HepG2 (cell line): Measurements from ENCODE around the gene INF2. TPM values are rescaled to one million over a fixed set of nuclear protein-coding genes. Genes with fewer than 3 reads are reported as not detected.

ENCODE experiments used
- ATAC-seq: fragments of 200-7000 bp; cut with Tn5 transposase; 3 replicates; pipeline ENCODE4 v1.9.1; 2020; ENCODE audit warnings: mild to moderate bottlenecking, moderate library complexity
- BruUV-seq: library from RNA; stranded (reverse); fragments of 400-500 nt; replicated peaks from 2 replicates; lab custom pipeline; 2021; lab: Mats Ljungman, UMichigan
- CTCF ChIA-PET: fragments of 300-600 bp; formaldehyde crosslinking; extraction: SDS; loops from one replicate; lab custom pipeline; 2021; ENCODE audit warnings: low total read pairs, inconsistent platforms, low intra/inter-chr PET ratio; lab: Yijun Ruan, JAX
- POLR2A ChIA-PET: fragments of 350-600 bp; sonication (Branson Sonifier 250); formaldehyde crosslinking; loops from one replicate; lab custom pipeline; 2020; ENCODE audit warnings: antibody characterized with exemption, inconsistent platforms; lab: Yijun Ruan, JAX
- DNase-seq: peaks from one replicate; pipeline ENCODE4 v3.0.0-alpha.2; 2015; ENCODE audit warnings: low spot score
- FAIRE-seq: peaks from 3 replicates; lab custom pipeline; 2011; peaks lifted over from hg19 to GRCh38; lab: Jason Lieb, UNC
- H2AFZ ChIP-seq: one replicate; pipeline ENCODE4 v1.6.1; 2011; ENCODE audit warnings: low read length, inconsistent platforms
- H3K27ac ChIP-seq: fragments of 300-600 bp; 3 replicates; pipeline ENCODE4 v1.8.0; 2011; ENCODE audit warnings: mixed run types, mild to moderate bottlenecking, mixed read lengths, low read length, inconsistent platforms; ENCODE audit not compliant: insufficient read depth; ENCODE audit errors: extremely low read length
- H3K27me3 ChIP-seq, 2 experiments: fragments of 200-600 bp in 1 of 2; 2 replicates in 1 of 2; 3 replicates in 1 of 2; pipeline versions ENCODE4 v1.6.0 to v1.8.0; 2011; ENCODE audit warnings: low read length in 2 of 2, mild to moderate bottlenecking in 2 of 2, moderate library complexity in 2 of 2, inconsistent platforms in 1 of 2; ENCODE audit not compliant: insufficient read depth in 2 of 2, control insufficient read depth in 1 of 2
- H3K36me3 ChIP-seq, 2 experiments: fragments of 200-600 bp in 1 of 2; replicated peaks in 1 of 2; 2 replicates in 1 of 2; 3 replicates in 1 of 2; pipeline versions ENCODE4 v1.5.1 to v1.8.0; 2011; ENCODE audit warnings: low read length in 2 of 2, inconsistent platforms in 1 of 2; ENCODE audit not compliant: insufficient read depth in 2 of 2, control insufficient read depth in 1 of 2
- H3K4me1 ChIP-seq: 2 replicates; pipeline ENCODE4 v1.5.1; 2012; ENCODE audit warnings: low read length, inconsistent platforms; ENCODE audit not compliant: insufficient read depth
- H3K4me2 ChIP-seq: 2 replicates; pipeline ENCODE4 v1.6.0; 2011; ENCODE audit warnings: low read depth, low read length, inconsistent platforms
- H3K4me3 ChIP-seq, 3 experiments: fragments of 200-600 bp in 1 of 3; sonication (generic), shearing (Covaris generic) in 1 of 3; replicated peaks in 1 of 3; 2 replicates each; pipeline ENCODE4 v1.5.1; 2011 to 2016; ENCODE audit warnings: low read length in 3 of 3, inconsistent platforms in 2 of 3, low read depth in 2 of 3, mild to moderate bottlenecking in 2 of 3, control low read depth in 1 of 3, mixed read lengths in 1 of 3; ENCODE audit not compliant: insufficient read depth in 1 of 3
- H3K79me2 ChIP-seq: one replicate; pipeline ENCODE4 v1.6.1; 2011; ENCODE audit warnings: low read length, inconsistent platforms; ENCODE audit not compliant: insufficient read depth
- H3K9ac ChIP-seq: 2 replicates; pipeline ENCODE4 v1.6.0; 2011; ENCODE audit warnings: mild to moderate bottlenecking, low read depth, low read length, inconsistent platforms; ENCODE audit not compliant: insufficient read depth
- H3K9me3 ChIP-seq: 2 replicates; pipeline ENCODE4 v1.5.1; 2012; ENCODE audit warnings: mild to moderate bottlenecking, low read length
- H4K20me1 ChIP-seq: 2 replicates; pipeline ENCODE4 v1.6.0; 2011; ENCODE audit warnings: inconsistent platforms, mild to moderate bottlenecking, low read length, moderate library complexity; ENCODE audit not compliant: insufficient read depth
- CHD4 ChIP-seq: fragments of 200-600 bp; sonication (generic); IDR thresholded peaks from 2 replicates; pipeline ENCODE4 v1.7.0; 2017; ENCODE audit warnings: mild to moderate bottlenecking, low read length, borderline replicate concordance
- HOXA5 ChIP-seq: sonication (generic); formaldehyde crosslinking; IDR thresholded peaks from 2 replicates; pipeline ENCODE4 v1.4.0; 2020; ENCODE audit warnings: missing genetic modification reagents
- IKZF1 ChIP-seq: fragments of 450-650 bp; IDR thresholded peaks from 2 replicates; pipeline ENCODE4 v1.7.1; 2016
- KAT7 ChIP-seq: IDR thresholded peaks from 2 replicates; pipeline ENCODE4 v1.6.1; 2018; ENCODE audit warnings: borderline replicate concordance, missing compliant biosample characterization
- PHF8 ChIP-seq: sonication (generic); formaldehyde crosslinking; IDR thresholded peaks from 2 replicates; pipeline ENCODE4 v1.5.0; 2020; ENCODE audit warnings: missing genetic modification reagents
- ZFP62 ChIP-seq: sonication (generic); formaldehyde crosslinking; IDR thresholded peaks from 2 replicates; pipeline ENCODE4 v1.4.0; 2020; ENCODE audit warnings: missing genetic modification reagents
- ZNF678 ChIP-seq: sonication (generic); formaldehyde crosslinking; IDR thresholded peaks from 2 replicates; pipeline ENCODE4 v1.4.0; 2020; ENCODE audit warnings: mild to moderate bottlenecking, missing genetic modification reagents
- ZNF766 ChIP-seq: sonication (generic); formaldehyde crosslinking; IDR thresholded peaks from 2 replicates; pipeline ENCODE4 v1.5.0; 2020; ENCODE audit warnings: missing genetic modification reagents, borderline replicate concordance
- ZNF883 ChIP-seq: sonication (generic); formaldehyde crosslinking; IDR thresholded peaks from 2 replicates; pipeline ENCODE4 v1.5.1; 2020; ENCODE audit warnings: mild to moderate bottlenecking, missing genetic modification reagents; ENCODE audit errors: not compliant biosample characterization
- WGBS: methylation state at CpG from one replicate; pipeline ENCODE4 v1.1.6; 2017; ENCODE audit warnings: low lambda C conversion rate; 5-methylcytosine and 5-hydroxymethylcytosine counted together
- in situ Hi-C: cut with HindIII; loops from 2 replicates; pipeline ENCODE4 v1.10.0; 2017; ENCODE audit warnings: low pct_unique_long_range_greater_than_20kb; ENCODE audit not compliant: extremely low pct_ligation_motif_present
- intact Hi-C: fragments of 100-400 bp; cut with micrococcal nuclease; formaldehyde crosslinking; loops from one replicate; pipeline ENCODE4 v1.10.0; 2022; ENCODE audit not compliant: unreplicated experiment
- polyA plus RNA-seq, 8 experiments: library from polyadenylated mRNA; depleted of rRNA in 3 of 8; stranded (reverse) in 7 of 8; unstranded in 1 of 8; fragments of >200 nt; fragmentation: Illumina TruSeq in 4 of 8; extraction: Trizol in 4 of 8; gene quantifications; 2 replicates each; pipeline versions ENCODE4 v1.2.1 to v1.2.3, GENCODE V29; 2011 to 2016; ENCODE audit warnings: low read depth in 4 of 8, missing spikeins in 1 of 8, mixed read lengths in 1 of 8; ENCODE audit not compliant: insufficient read depth in 1 of 8
- total RNA-seq, 5 experiments: library from RNA; depleted of rRNA; stranded (reverse); fragments of >200 nt; fragmentation: Illumina TruSeq; extraction: Trizol; gene quantifications; 2 replicates each; pipeline ENCODE4 v1.2.3, GENCODE V29; 2016; ENCODE audit warnings: low read depth in 1 of 5
- TF ChIP-seq, protein P1 (sequence below): sonication (generic); formaldehyde crosslinking; IDR thresholded peaks from 2 replicates; pipeline ENCODE4 v1.4.0; 2020; ENCODE audit warnings: mild to moderate bottlenecking, missing genetic modification reagents
- TF ChIP-seq, protein P2 (sequence below): sonication (generic); formaldehyde crosslinking; IDR thresholded peaks from 2 replicates; pipeline ENCODE4 v1.8.0; 2022; ENCODE audit warnings: mild to moderate bottlenecking, missing genetic modification reagents, moderate library complexity
- TF ChIP-seq, protein P3 (sequence below): sonication (generic); formaldehyde crosslinking; IDR thresholded peaks from 2 replicates; pipeline ENCODE4 v1.9.0; 2021; ENCODE audit warnings: mild to moderate bottlenecking, missing genetic modification reagents
- TF ChIP-seq, protein P4 (sequence below): sonication (generic); formaldehyde crosslinking; IDR thresholded peaks from 2 replicates; pipeline ENCODE4 v1.4.0; 2020; ENCODE audit warnings: missing genetic modification reagents

Gene INF2
- total and polyA plus RNA-seq, 2 of the 13 experiments (the other 11 are each of a cell fraction or from before 2014, with no cell fraction given) = 16.4 to 26.4 TPM

DNA sequence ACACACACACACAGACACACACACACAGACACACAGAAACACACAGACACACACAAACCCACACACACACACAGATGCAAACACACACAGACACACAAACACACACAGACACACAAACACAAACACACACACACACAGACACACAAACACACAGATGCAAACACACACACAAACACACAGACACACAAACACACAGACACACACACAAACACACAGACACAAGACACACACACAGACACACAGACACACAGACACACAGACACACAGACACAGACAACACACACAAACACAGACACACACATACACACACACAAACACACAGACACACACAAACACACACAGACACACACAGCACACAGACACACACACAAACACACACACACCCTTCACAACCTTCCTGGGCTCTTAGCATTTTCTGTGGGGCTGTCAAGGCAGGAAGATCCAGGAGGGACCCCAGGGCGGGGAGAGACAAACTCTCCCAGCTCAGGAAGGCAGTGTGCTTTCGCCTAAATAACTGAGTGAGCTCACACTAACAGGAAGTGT is 24.2 kb upstream of the INF2 start:
- FAIRE-seq (peak; percentile 96), ATAC-seq (no peak; the same call in 2 of the 3 replicates), DNase-seq (no peak)
- H2AFZ ChIP-seq = no peak overlapping the region
- H3K36me3 ChIP-seq = no peaks in the 10 kb centered on the region
- 5% methylated on average over 2 of the region's 2 CpGs for WGBS
- intact Hi-C loops (no loop called here), in situ Hi-C loops (no loop called here)
- peak overlapping the region; percentile 88 for H3K4me2 ChIP-seq
- POLR2A ChIA-PET = interaction anchor here (1.2 to 3.7 kb wide), 17 partner anchors 7 to 356 kb away, joined by 3 to 179 read pairs (median 8); partner anchors contain the start of genes CDCA4, INF2 and SIVA1
- no peaks in the 10 kb centered on the region for H4K20me1 ChIP-seq
- peaks cover 3 to 4% of the 10 kb centered on the region in 2 experiments; a peak in 2 of 5 replicates for H3K27me3 ChIP-seq
- H3K9ac ChIP-seq = peak overlapping the region; percentile 88
- H3K27ac ChIP-seq = peak overlapping the region; percentile 97
- CTCF ChIA-PET = interaction anchor here (1.6 to 1.7 kb wide), 2 partner anchors 15 to 44 kb away, joined by 4 to 5 read pairs; no protein-coding TSS in a partner anchor
- H3K4me3 ChIP-seq = peak overlapping the region; percentile 29 to 69 (median 53); a peak in 4 of 6 replicates
- BruUV-seq = no TSS peak
- H3K79me2 ChIP-seq = no peaks in the 10 kb centered on the region
- peaks cover 55% of the 10 kb centered on the region for H3K4me1 ChIP-seq
- no peaks in the 10 kb centered on the region for H3K9me3 ChIP-seq
- TF ChIP-seq ZNF883 (peak; percentile 4), HOXA5 (CRISPR knock-in tag) (no peak), IKZF1 (peak; percentile 79; the same call in 1 of the 2 replicates), ZNF678 (CRISPR knock-in tag) (no peak), ZNF766 (CRISPR knock-in tag) (no peak), KAT7 (no peak), PHF8 (no peak), ZFP62 (CRISPR knock-in tag) (no peak), CHD4 (0 out of 2 replicates have a peak, but pooled peaks have one; percentile 45)
- TF ChIP-seq, protein P1, sequence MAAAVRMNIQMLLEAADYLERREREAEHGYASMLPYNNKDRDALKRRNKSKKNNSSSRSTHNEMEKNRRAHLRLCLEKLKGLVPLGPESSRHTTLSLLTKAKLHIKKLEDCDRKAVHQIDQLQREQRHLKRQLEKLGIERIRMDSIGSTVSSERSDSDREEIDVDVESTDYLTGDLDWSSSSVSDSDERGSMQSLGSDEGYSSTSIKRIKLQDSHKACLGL = 0 out of 2 replicates have a peak, but pooled peaks have one; percentile 6
- TF ChIP-seq, protein P2, sequence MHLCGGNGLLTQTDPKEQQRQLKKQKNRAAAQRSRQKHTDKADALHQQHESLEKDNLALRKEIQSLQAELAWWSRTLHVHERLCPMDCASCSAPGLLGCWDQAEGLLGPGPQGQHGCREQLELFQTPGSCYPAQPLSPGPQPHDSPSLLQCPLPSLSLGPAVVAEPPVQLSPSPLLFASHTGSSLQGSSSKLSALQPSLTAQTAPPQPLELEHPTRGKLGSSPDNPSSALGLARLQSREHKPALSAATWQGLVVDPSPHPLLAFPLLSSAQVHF (CRISPR knock-in tag) = no peak
- TF ChIP-seq, protein P3, sequence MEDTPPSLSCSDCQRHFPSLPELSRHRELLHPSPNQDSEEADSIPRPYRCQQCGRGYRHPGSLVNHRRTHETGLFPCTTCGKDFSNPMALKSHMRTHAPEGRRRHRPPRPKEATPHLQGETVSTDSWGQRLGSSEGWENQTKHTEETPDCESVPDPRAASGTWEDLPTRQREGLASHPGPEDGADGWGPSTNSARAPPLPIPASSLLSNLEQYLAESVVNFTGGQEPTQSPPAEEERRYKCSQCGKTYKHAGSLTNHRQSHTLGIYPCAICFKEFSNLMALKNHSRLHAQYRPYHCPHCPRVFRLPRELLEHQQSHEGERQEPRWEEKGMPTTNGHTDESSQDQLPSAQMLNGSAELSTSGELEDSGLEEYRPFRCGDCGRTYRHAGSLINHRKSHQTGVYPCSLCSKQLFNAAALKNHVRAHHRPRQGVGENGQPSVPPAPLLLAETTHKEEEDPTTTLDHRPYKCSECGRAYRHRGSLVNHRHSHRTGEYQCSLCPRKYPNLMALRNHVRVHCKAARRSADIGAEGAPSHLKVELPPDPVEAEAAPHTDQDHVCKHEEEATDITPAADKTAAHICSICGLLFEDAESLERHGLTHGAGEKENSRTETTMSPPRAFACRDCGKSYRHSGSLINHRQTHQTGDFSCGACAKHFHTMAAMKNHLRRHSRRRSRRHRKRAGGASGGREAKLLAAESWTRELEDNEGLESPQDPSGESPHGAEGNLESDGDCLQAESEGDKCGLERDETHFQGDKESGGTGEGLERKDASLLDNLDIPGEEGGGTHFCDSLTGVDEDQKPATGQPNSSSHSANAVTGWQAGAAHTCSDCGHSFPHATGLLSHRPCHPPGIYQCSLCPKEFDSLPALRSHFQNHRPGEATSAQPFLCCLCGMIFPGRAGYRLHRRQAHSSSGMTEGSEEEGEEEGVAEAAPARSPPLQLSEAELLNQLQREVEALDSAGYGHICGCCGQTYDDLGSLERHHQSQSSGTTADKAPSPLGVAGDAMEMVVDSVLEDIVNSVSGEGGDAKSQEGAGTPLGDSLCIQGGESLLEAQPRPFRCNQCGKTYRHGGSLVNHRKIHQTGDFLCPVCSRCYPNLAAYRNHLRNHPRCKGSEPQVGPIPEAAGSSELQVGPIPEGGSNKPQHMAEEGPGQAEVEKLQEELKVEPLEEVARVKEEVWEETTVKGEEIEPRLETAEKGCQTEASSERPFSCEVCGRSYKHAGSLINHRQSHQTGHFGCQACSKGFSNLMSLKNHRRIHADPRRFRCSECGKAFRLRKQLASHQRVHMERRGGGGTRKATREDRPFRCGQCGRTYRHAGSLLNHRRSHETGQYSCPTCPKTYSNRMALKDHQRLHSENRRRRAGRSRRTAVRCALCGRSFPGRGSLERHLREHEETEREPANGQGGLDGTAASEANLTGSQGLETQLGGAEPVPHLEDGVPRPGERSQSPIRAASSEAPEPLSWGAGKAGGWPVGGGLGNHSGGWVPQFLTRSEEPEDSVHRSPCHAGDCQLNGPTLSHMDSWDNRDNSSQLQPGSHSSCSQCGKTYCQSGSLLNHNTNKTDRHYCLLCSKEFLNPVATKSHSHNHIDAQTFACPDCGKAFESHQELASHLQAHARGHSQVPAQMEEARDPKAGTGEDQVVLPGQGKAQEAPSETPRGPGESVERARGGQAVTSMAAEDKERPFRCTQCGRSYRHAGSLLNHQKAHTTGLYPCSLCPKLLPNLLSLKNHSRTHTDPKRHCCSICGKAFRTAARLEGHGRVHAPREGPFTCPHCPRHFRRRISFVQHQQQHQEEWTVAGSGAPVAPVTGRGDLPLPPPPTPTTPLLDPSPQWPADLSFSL = peak; percentile 100
- TF ChIP-seq, protein P4, sequence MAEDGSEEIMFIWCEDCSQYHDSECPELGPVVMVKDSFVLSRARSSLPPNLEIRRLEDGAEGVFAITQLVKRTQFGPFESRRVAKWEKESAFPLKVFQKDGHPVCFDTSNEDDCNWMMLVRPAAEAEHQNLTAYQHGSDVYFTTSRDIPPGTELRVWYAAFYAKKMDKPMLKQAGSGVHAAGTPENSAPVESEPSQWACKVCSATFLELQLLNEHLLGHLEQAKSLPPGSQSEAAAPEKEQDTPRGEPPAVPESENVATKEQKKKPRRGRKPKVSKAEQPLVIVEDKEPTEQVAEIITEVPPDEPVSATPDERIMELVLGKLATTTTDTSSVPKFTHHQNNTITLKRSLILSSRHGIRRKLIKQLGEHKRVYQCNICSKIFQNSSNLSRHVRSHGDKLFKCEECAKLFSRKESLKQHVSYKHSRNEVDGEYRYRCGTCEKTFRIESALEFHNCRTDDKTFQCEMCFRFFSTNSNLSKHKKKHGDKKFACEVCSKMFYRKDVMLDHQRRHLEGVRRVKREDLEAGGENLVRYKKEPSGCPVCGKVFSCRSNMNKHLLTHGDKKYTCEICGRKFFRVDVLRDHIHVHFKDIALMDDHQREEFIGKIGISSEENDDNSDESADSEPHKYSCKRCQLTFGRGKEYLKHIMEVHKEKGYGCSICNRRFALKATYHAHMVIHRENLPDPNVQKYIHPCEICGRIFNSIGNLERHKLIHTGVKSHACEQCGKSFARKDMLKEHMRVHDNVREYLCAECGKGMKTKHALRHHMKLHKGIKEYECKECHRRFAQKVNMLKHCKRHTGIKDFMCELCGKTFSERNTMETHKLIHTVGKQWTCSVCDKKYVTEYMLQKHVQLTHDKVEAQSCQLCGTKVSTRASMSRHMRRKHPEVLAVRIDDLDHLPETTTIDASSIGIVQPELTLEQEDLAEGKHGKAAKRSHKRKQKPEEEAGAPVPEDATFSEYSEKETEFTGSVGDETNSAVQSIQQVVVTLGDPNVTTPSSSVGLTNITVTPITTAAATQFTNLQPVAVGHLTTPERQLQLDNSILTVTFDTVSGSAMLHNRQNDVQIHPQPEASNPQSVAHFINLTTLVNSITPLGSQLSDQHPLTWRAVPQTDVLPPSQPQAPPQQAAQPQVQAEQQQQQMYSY (CRISPR knock-in tag) = no peak
